SU-DHL-6 (cell line): ENCODE measurements around the gene PTPRN2.

Experiments used
- CTCF ChIP-seq: fragments of 200-600 bp; sonication (generic); IDR thresholded peaks from one replicate; pipeline ENCODE4 v1.5.1; 2017; ENCODE audit warnings: antibody characterized with exemption, mild to moderate bottlenecking, low read length, moderate library complexity; ENCODE audit not compliant: insufficient read depth, poor library complexity, severe bottlenecking
- EZH2phosphoT487 ChIP-seq: fragments of 200-600 bp; sonication (generic), shearing (Covaris generic); conservative IDR thresholded peaks from 2 replicates; pipeline ENCODE4 v1.6.1; 2018; ENCODE audit warnings: mild to moderate bottlenecking, antibody characterized with exemption, low read length, moderate library complexity, mixed read lengths

DNA sequence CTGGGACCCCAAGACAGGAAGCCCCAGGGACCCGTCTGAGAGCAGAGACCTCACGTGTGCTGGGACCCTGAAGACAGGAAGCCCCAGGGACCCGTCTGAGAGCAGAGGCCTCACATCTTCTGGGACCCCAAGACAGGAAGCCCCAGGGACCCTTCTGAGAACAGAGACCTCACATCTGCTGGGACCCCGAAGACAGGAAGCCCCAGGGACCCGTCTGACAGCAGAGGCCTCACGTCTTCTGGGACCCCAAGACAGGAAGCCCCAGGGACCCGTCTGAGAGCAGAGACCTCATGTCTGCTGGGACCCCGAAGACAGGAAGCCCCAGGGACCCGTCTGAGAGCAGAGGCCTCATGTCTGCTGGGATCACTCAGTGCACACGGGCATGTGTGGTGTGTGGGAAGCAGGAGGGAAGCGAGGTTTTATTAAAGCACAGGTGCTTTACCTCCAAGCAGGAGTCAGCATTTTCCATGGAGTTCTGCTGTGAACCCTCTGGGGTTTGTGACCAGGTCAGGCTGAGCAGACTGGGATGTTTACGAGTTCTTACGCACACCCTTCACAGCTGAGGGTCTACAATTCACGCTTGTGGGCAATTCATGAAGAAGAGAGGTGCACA, 660.2 kb downstream of the PTPRN2 start:
- TF ChIP-seq EZH2phosphoT487 (no peak), CTCF (no peak)
